Activated CD8-positive, alpha-beta memory T cell treated with anti-CD3 and anti-CD28 coated beads, Interleukin-2, amount 50 U/mL, for 4 hours (primary cell): Measurements from ENCODE around the gene MSX1.

Experiments
- DNase-seq: peaks from one replicate; pipeline ENCODE4 v3.0.0-alpha.2; 2020

The MSX1 gene

GRCh38 chr4:4858527-4859324 lies 739 bp upstream of the MSX1 start:
- DNase-seq = no peak

- DNase-seq = no peak
Observed at GRCh38 chr4:4859799-4860599, 534 bp downstream of the MSX1 start.

- no peak for DNase-seq
Observed at GRCh38 chr4:4860600-4861389, 1.3 kb downstream of the MSX1 start.

GRCh38 chr4:4861390-4862018 lies 2.0 kb downstream of the MSX1 start:
- no peak for DNase-seq

- no peak for DNase-seq
Observed at GRCh38 chr4:4862071-4862551, 2.6 kb downstream of the MSX1 start.

- no peak for DNase-seq
Observed at GRCh38 chr4:4862665-4863482, 3.4 kb downstream of the MSX1 start.

- no peak for DNase-seq
Observed at GRCh38 chr4:4864443-4864939, 5.0 kb downstream of the MSX1 start.

GRCh38 chr4:4864940-4865704 lies 5.7 kb downstream of the MSX1 start:
- DNase-seq = no peak

- DNase-seq = no peak
Observed at GRCh38 chr4:4865705-4866123, 6.2 kb downstream of the MSX1 start.

- DNase-seq = no peak
Observed at GRCh38 chr4:4866124-4866865, 6.8 kb downstream of the MSX1 start.

GRCh38 chr4:4866866-4867374 lies 7.5 kb downstream of the MSX1 start:
- no peak for DNase-seq

GRCh38 chr4:4867375-4868039 lies 8.0 kb downstream of the MSX1 start:
- no peak for DNase-seq

- no peak for DNase-seq
Observed at GRCh38 chr4:4868040-4868757, 8.7 kb downstream of the MSX1 start.

GRCh38 chr4:4868758-4869723 lies 9.6 kb downstream of the MSX1 start:
- DNase-seq = no peak

- DNase-seq = no peak
Observed at GRCh38 chr4:4869731-4870571, 10.5 kb downstream of the MSX1 start.

- DNase-seq = no peak
Observed at GRCh38 chr4:4870576-4871241, 11.2 kb downstream of the MSX1 start.
